Measurements from ENCODE around the gene COX8A.

DNA sequence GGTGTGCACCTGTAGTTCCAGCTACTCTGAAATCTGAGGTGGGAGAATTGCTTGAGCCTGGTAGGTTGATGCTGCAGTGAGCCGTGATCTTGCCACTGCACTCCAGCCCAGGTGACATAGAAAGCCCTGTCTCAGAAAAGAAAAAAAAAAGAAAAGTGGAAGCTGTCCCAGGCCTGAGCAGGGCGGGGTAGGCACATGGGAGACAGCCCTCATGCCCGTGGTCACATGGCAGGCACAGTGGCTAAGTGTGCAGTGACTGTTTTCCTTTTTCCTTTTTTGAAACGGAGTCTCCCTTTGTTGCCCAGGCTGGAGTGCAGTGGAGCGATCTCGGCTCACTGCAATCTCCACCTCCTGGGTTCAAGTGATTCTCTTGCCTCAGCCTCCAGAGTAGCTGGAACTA, 19.6 kb downstream of the COX8A start:
- TF ChIP-seq, protein P1, sequence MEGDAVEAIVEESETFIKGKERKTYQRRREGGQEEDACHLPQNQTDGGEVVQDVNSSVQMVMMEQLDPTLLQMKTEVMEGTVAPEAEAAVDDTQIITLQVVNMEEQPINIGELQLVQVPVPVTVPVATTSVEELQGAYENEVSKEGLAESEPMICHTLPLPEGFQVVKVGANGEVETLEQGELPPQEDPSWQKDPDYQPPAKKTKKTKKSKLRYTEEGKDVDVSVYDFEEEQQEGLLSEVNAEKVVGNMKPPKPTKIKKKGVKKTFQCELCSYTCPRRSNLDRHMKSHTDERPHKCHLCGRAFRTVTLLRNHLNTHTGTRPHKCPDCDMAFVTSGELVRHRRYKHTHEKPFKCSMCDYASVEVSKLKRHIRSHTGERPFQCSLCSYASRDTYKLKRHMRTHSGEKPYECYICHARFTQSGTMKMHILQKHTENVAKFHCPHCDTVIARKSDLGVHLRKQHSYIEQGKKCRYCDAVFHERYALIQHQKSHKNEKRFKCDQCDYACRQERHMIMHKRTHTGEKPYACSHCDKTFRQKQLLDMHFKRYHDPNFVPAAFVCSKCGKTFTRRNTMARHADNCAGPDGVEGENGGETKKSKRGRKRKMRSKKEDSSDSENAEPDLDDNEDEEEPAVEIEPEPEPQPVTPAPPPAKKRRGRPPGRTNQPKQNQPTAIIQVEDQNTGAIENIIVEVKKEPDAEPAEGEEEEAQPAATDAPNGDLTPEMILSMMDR (IDR thresholded peaks at IDR 0.05 in 8 of 11, conservative IDR thresholded peaks at IDR 0.05 in 3 of 11): no peak
- TF ChIP-seq POLR2A (IDR thresholded peaks at IDR 0.05): no peak
